SK-N-SH (cell line): ENCODE measurements around the gene EEFSEC.

Experiments
- CTCF ChIP-seq: fragments of 200-600 bp; sonication (generic); IDR thresholded peaks from 2 replicates; pipeline ENCODE4 v1.6.1; 2017; ENCODE audit warnings: antibody characterized with exemption, mild to moderate bottlenecking, moderate library complexity
- EP300 ChIP-seq, 2 experiments: IDR thresholded peaks; 2 replicates each; pipeline versions ENCODE4 v1.4.0 to v1.6.1; 2012; ENCODE audit warnings: borderline replicate concordance in 1 of 2, low read depth in 1 of 2, low read length in 1 of 2
- MEF2A ChIP-seq: IDR thresholded peaks from 2 replicates; pipeline ENCODE4 v1.4.0; 2012; ENCODE audit warnings: low read depth, borderline replicate concordance
- NRF1 ChIP-seq: IDR thresholded peaks from 2 replicates; pipeline ENCODE4 v1.6.1; 2012; ENCODE audit warnings: low read depth, mild to moderate bottlenecking, low read length
- POLR2AphosphoS5 ChIP-seq: IDR thresholded peaks from 2 replicates; pipeline ENCODE4 v1.6.1; 2012; ENCODE audit warnings: low read depth, low read length
- RAD21 ChIP-seq: IDR thresholded peaks from 2 replicates; pipeline ENCODE4 v1.6.1; 2012; ENCODE audit warnings: mild to moderate bottlenecking, low read length
- RCOR1 ChIP-seq: fragments of 150-350 bp; IDR thresholded peaks from 2 replicates; pipeline ENCODE4 v1.6.1; 2017; ENCODE audit warnings: antibody characterized with exemption, low read length
- TAF1 ChIP-seq: IDR thresholded peaks from 2 replicates; pipeline ENCODE4 v1.6.1; 2012; ENCODE audit warnings: low read depth, mild to moderate bottlenecking, low read length, moderate library complexity, borderline replicate concordance
- TCF12 ChIP-seq: IDR thresholded peaks from 2 replicates; pipeline ENCODE4 v1.4.0; 2012

- TF ChIP-seq CTCF: no peak
- no peak for TF ChIP-seq NRF1
- no peak for TF ChIP-seq TAF1
- no peak for TF ChIP-seq EP300 (IDR thresholded peaks at IDR 0.05; ENCODE audit: borderline replicate concordance in 1 of 2, low read depth in 1 of 2, low read length in 1 of 2)
- no peak for TF ChIP-seq TCF12
- no peak for TF ChIP-seq MEF2A
- TF ChIP-seq RCOR1: no peak
- no peak for TF ChIP-seq RAD21
- no peak for TF ChIP-seq POLR2AphosphoS5
Observed at GRCh38 chr3:128427175-128427857, 274.0 kb downstream of the EEFSEC start.
